Suprapubic skin (tissue), 4 donors: ENCODE results near the gene RASA3.

Source experiments
- POLR2A ChIP-seq, 2 donors: fragments of 450-650 bp; IDR thresholded peaks; one replicate each; pipeline ENCODE4 v1.6.1; 2017; ENCODE audit warnings: antibody characterized with exemption in 2 of 2, mild to moderate bottlenecking in 2 of 2, moderate library complexity in 2 of 2
- POLR2AphosphoS5 ChIP-seq, 3 donors: sonication (generic); formaldehyde crosslinking; IDR thresholded peaks; one replicate each; pipeline ENCODE4 v1.6.1; 2017; ENCODE audit warnings: antibody characterized with exemption in 3 of 3
- TF ChIP-seq, protein P1 (sequence below), 2 donors: fragments of 200-600 bp in 1 of 2; fragments of 450-650 bp in 1 of 2; sonication (generic) in 1 of 2; IDR thresholded peaks; one replicate each; pipeline ENCODE4 v1.5.1; 2016 to 2019; ENCODE audit warnings: antibody characterized with exemption in 2 of 2, mild to moderate bottlenecking in 1 of 2, moderate library complexity in 1 of 2

- TF ChIP-seq, protein P1, sequence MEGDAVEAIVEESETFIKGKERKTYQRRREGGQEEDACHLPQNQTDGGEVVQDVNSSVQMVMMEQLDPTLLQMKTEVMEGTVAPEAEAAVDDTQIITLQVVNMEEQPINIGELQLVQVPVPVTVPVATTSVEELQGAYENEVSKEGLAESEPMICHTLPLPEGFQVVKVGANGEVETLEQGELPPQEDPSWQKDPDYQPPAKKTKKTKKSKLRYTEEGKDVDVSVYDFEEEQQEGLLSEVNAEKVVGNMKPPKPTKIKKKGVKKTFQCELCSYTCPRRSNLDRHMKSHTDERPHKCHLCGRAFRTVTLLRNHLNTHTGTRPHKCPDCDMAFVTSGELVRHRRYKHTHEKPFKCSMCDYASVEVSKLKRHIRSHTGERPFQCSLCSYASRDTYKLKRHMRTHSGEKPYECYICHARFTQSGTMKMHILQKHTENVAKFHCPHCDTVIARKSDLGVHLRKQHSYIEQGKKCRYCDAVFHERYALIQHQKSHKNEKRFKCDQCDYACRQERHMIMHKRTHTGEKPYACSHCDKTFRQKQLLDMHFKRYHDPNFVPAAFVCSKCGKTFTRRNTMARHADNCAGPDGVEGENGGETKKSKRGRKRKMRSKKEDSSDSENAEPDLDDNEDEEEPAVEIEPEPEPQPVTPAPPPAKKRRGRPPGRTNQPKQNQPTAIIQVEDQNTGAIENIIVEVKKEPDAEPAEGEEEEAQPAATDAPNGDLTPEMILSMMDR (IDR thresholded peaks at IDR 0.05): no peak
- no peak for TF ChIP-seq POLR2A (IDR thresholded peaks at IDR 0.05)
- no peak for TF ChIP-seq POLR2AphosphoS5 (IDR thresholded peaks at IDR 0.05)
Measured at GRCh38 chr13:114116734-114117133, 15.7 kb downstream of the RASA3 start.
